H9 (cell line): Measurements from ENCODE around the gene PCDHB4. TPM values are rescaled to one million over a fixed set of nuclear protein-coding genes. Genes with fewer than 3 reads are reported as not detected.
"Not testable (repeated sequence)": the region's sequence is repeated elsewhere in the genome, so short reads cannot be mapped to it uniquely, and the experiment has no call there.

Source experiments
- DNase-seq: peaks from one replicate; pipeline ENCODE4 v3.0.0-alpha.2; 2017
- H2AFZ ChIP-seq: one replicate; pipeline ENCODE4 v1.6.1; 2013; ENCODE audit warnings: mild to moderate bottlenecking, low read length, control low read depth, moderate library complexity
- H2AK5ac ChIP-seq: 2 replicates; pipeline ENCODE4 v1.6.1; 2013; ENCODE audit warnings: low read length, control low read depth, mixed read lengths; ENCODE audit not compliant: insufficient read length
- H2BK120ac ChIP-seq: one replicate; pipeline ENCODE4 v1.6.1; 2013; ENCODE audit warnings: low read depth, mild to moderate bottlenecking, low read length, control low read depth, inconsistent platforms; ENCODE audit not compliant: poor library complexity, severe bottlenecking
- H2BK12ac ChIP-seq: 2 replicates; pipeline ENCODE4 v1.6.1; 2013; ENCODE audit warnings: low read length, control low read depth, mixed read lengths, low read depth; ENCODE audit not compliant: insufficient read length
- H2BK15ac ChIP-seq: 2 replicates; pipeline ENCODE4 v1.6.1; 2013; ENCODE audit warnings: low read depth, low read length, control low read depth
- H2BK20ac ChIP-seq: one replicate; pipeline ENCODE4 v1.6.1; 2013; ENCODE audit warnings: low read depth, mild to moderate bottlenecking, low read length, control low read depth, inconsistent platforms; ENCODE audit not compliant: poor library complexity, severe bottlenecking
- H2BK5ac ChIP-seq: 2 replicates; pipeline ENCODE4 v1.6.1; 2013; ENCODE audit warnings: low read length, control low read depth, mixed read lengths; ENCODE audit not compliant: insufficient read length
- H3K14ac ChIP-seq: 2 replicates; pipeline ENCODE4 v1.6.1; 2013; ENCODE audit warnings: low read length, control low read depth; ENCODE audit not compliant: insufficient read depth
- H3K18ac ChIP-seq: 2 replicates; pipeline ENCODE4 v1.6.1; 2013; ENCODE audit warnings: low read depth, mild to moderate bottlenecking, mixed read lengths, low read length, control low read depth; ENCODE audit not compliant: insufficient read length
- H3K23ac ChIP-seq: 2 replicates; pipeline ENCODE4 v1.6.1; 2013; ENCODE audit warnings: low read length, control low read depth, mixed read lengths, low read depth; ENCODE audit not compliant: insufficient read length
- H3K23me2 ChIP-seq: 2 replicates; pipeline ENCODE4 v1.6.1; 2013; ENCODE audit warnings: low read depth, mild to moderate bottlenecking, mixed read lengths, low read length, control low read depth; ENCODE audit not compliant: insufficient read length, poor library complexity, severe bottlenecking
- H3K27ac ChIP-seq: 2 replicates; pipeline ENCODE4 v1.5.1; 2013; ENCODE audit warnings: low read length, control low read depth, mixed read lengths, low read depth; ENCODE audit not compliant: insufficient read length
- H3K27me3 ChIP-seq: 2 replicates; pipeline ENCODE4 v1.6.1; 2013; ENCODE audit warnings: low read length, control low read depth, inconsistent platforms; ENCODE audit not compliant: insufficient read depth
- H3K4ac ChIP-seq: 2 replicates; pipeline ENCODE4 v1.6.1; 2013; ENCODE audit warnings: low read depth, mild to moderate bottlenecking, control low read depth, inconsistent platforms, low read length, moderate library complexity
- H3K4me1 ChIP-seq: 2 replicates; pipeline ENCODE4 v1.6.1; 2013; ENCODE audit warnings: low read length, control low read depth, inconsistent platforms; ENCODE audit not compliant: insufficient read depth
- H3K4me2 ChIP-seq: 2 replicates; pipeline ENCODE4 v1.6.1; 2013; ENCODE audit warnings: low read length, control low read depth, mixed read lengths; ENCODE audit not compliant: insufficient read length, insufficient read depth
- H3K56ac ChIP-seq: 2 replicates; pipeline ENCODE4 v1.6.1; 2013; ENCODE audit warnings: low read depth, mild to moderate bottlenecking, mixed read lengths, low read length, control low read depth; ENCODE audit not compliant: insufficient read length
- H3K79me1 ChIP-seq: 2 replicates; pipeline ENCODE4 v1.6.1; 2013; ENCODE audit warnings: low read depth, mild to moderate bottlenecking, moderate library complexity, low read length, control low read depth, inconsistent platforms; ENCODE audit not compliant: insufficient read depth, poor library complexity, severe bottlenecking
- H3K79me2 ChIP-seq: 2 replicates; pipeline ENCODE4 v1.6.1; 2013; ENCODE audit warnings: low read length, control low read depth, inconsistent platforms; ENCODE audit not compliant: insufficient read depth
- H3K9ac ChIP-seq: 2 replicates; pipeline ENCODE4 v1.6.1; 2013; ENCODE audit warnings: low read length, control low read depth, mixed read lengths; ENCODE audit not compliant: insufficient read length; ENCODE audit errors: extremely low read depth
- H3K9me3 ChIP-seq: one replicate; pipeline ENCODE4 v1.6.1; 2013; ENCODE audit warnings: low read depth, low read length, inconsistent platforms; ENCODE audit not compliant: control insufficient read depth
- H3T11ph ChIP-seq: one replicate; pipeline ENCODE4 v1.6.1; 2013; ENCODE audit warnings: mild to moderate bottlenecking, low read length, control low read depth, inconsistent platforms
- H4K20me1 ChIP-seq: one replicate; pipeline ENCODE4 v1.6.1; 2013; ENCODE audit not compliant: control insufficient read depth, insufficient read length, insufficient read depth
- H4K5ac ChIP-seq: 2 replicates; pipeline ENCODE4 v1.6.1; 2013; ENCODE audit warnings: low read depth, mild to moderate bottlenecking, mixed read lengths, low read length, control low read depth; ENCODE audit not compliant: insufficient read length
- H4K8ac ChIP-seq: replicated peaks from 2 replicates; pipeline ENCODE4 v1.6.1; 2013; ENCODE audit warnings: low read length, control low read depth, mixed read lengths, low read depth; ENCODE audit not compliant: insufficient read length
- H4K91ac ChIP-seq: 2 replicates; pipeline ENCODE4 v1.6.1; 2013; ENCODE audit warnings: low read depth, mild to moderate bottlenecking, moderate library complexity, mixed read lengths, low read length, control low read depth; ENCODE audit not compliant: insufficient read length
- H3K27ac Mint-ChIP-seq, 3 experiments: 2 replicates in 2 of 3; 3 replicates in 1 of 3; pipeline ENCODE4 v1.8.0; 2020 to 2021; ENCODE audit warnings: mixed read lengths in 3 of 3, mild to moderate bottlenecking in 1 of 3, moderate library complexity in 1 of 3
- H3K27me3 Mint-ChIP-seq: 2 replicates; pipeline ENCODE4 v1.8.0; 2021; ENCODE audit warnings: low read depth, mild to moderate bottlenecking, moderate library complexity, mixed read lengths
- H3K36me3 Mint-ChIP-seq, 3 experiments: 2 replicates in 2 of 3; 3 replicates in 1 of 3; pipeline ENCODE4 v1.8.0; 2020 to 2021; ENCODE audit warnings: low read depth in 3 of 3, mixed read lengths in 3 of 3; ENCODE audit not compliant: insufficient read depth in 1 of 3
- H3K4me1 Mint-ChIP-seq, 2 experiments: 2 replicates each; pipeline ENCODE4 v1.8.0; 2020; ENCODE audit warnings: mixed read lengths in 2 of 2
- H3K4me3 Mint-ChIP-seq, 2 experiments: 2 replicates in 1 of 2; 3 replicates in 1 of 2; pipeline ENCODE4 v1.8.0; 2020 to 2021; ENCODE audit warnings: mild to moderate bottlenecking in 2 of 2, mixed read lengths in 2 of 2, moderate library complexity in 1 of 2
- H3K9me3 Mint-ChIP-seq, 2 experiments: 2 replicates in 1 of 2; 3 replicates in 1 of 2; pipeline ENCODE4 v1.8.0; 2020; ENCODE audit warnings: mild to moderate bottlenecking in 2 of 2, mixed read lengths in 2 of 2, moderate library complexity in 1 of 2
- CTCF ChIP-seq: fragments of 200-600 bp; sonication (generic); conservative IDR thresholded peaks from 3 replicates; pipeline ENCODE4 v1.8.0; 2021; ENCODE audit warnings: antibody characterized with exemption, mild to moderate bottlenecking
- WGBS: extraction: QIAGEN DNeasy Blood & Tissue Kit; methylation state at CpG from one replicate; pipeline ENCODE4 v1.1.7; 2013; ENCODE audit warnings: missing lambda C conversion rate, low lambda C conversion rate, mixed read lengths; ENCODE audit not compliant: insufficient read length; ENCODE audit errors: extremely low coverage; 5-methylcytosine and 5-hydroxymethylcytosine counted together
- total RNA-seq: library from RNA; stranded (reverse); gene quantifications from 2 replicates; pipeline ENCODE4 v1.2.1, GENCODE V29; 2021

The PCDHB4 gene
- total RNA-seq, 1 experiment from 2014 or later: 1.6 TPM

DNA sequence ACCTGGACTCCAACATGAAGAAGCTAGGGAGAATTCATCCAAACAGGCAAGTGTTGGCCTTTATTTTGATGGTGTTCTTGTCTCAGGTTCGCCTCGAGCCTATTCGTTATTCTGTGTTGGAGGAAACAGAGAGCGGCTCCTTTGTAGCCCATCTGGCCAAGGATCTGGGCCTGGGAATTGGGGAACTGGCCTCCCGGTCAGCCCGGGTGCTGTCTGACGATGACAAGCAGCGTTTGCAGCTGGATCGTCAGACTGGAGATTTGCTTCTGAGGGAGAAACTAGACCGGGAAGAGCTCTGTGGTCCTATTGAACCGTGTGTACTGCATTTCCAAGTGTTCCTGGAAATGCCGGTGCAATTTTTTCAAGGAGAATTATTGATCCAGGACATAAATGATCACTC lies 367 bp downstream of the PCDHB4 start:
- H3K9me3 ChIP-seq: no peaks in the 10 kb centered on the region
- no CpG with 5 or more reads among the region's 12 CpGs for WGBS
- H3K23me2 ChIP-seq: no peaks in the 10 kb centered on the region
- H4K20me1 ChIP-seq: no peaks in the 10 kb centered on the region
- no peak overlapping the region for H3K9ac ChIP-seq
- H2AK5ac ChIP-seq: no peak overlapping the region
- H4K5ac ChIP-seq: no peak overlapping the region
- no peak overlapping the region for H3K23ac ChIP-seq
- Mint-ChIP-seq H3K27me3 (no peaks in the 10 kb centered on the region), H3K36me3 (peaks cover 8 to 23% (median 14%) of the 10 kb centered on the region in 3 experiments), H3K9me3 (peaks cover 8 to 15% of the 10 kb centered on the region in 2 experiments; a peak in 4 of 5 replicates), H3K4me1 (peaks cover 2 to 5% of the 10 kb centered on the region in 2 experiments; a peak in 2 of 4 replicates), H3K27ac (no peak overlapping the region), H3K4me3 (peak overlapping the region in 1 of 2 experiments; percentile 34; a peak in 1 of 5 replicates)
- peak; percentile 28 for DNase-seq
- no peak overlapping the region for H4K91ac ChIP-seq
- no peak overlapping the region for H2BK5ac ChIP-seq
- H3K79me2 ChIP-seq: no peaks in the 10 kb centered on the region
- no peaks in the 10 kb centered on the region for H3K27me3 ChIP-seq
- no peak overlapping the region for H3K27ac ChIP-seq
- H2BK20ac ChIP-seq: no peak overlapping the region
- H3K4me1 ChIP-seq: no peaks in the 10 kb centered on the region
- H3K14ac ChIP-seq: no peak overlapping the region
- H3K79me1 ChIP-seq: no peaks in the 10 kb centered on the region
- H2BK120ac ChIP-seq: no peak overlapping the region
- H2BK15ac ChIP-seq: no peak overlapping the region
- no peak overlapping the region for H3K4me2 ChIP-seq
- H4K8ac ChIP-seq: no peak overlapping the region
- H2BK12ac ChIP-seq: no peak overlapping the region
- no peak overlapping the region for H3K56ac ChIP-seq
- no peak overlapping the region for H3K18ac ChIP-seq
- H2AFZ ChIP-seq: no peak overlapping the region
- no peak overlapping the region for H3T11ph ChIP-seq
- H3K4ac ChIP-seq: no peak overlapping the region
- no peak for TF ChIP-seq CTCF

DNA sequence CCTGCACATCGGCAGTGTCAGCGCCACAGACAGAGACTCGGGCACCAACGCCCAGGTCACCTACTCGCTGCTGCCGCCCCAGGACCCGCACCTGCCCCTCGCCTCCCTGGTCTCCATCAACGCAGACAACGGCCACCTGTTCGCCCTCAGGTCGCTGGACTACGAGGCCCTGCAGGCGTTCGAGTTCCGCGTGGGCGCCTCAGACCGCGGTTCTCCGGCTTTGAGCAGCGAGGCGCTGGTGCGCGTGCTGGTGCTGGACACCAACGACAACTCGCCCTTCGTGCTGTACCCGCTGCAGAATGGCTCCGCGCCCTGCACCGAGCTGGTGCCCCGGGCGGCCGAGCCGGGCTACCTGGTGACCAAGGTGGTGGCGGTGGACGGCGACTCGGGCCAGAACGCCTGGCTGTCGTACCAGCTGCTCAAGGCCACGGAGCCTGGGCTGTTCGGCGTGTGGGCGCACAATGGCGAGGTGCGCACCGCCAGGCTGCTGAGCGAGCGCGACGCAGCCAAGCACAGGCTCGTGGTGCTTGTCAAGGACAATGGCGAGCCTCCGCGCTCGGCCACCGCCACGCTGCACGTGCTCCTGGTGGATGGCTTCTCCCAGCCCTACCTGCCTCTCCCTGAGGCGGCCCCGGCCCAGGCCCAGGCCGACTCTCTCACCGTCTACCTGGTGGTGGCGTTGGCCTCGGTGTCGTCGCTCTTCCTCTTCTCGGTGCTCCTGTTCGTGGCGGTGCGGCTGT lies 1.9 kb downstream of the PCDHB4 start:
- H3K27me3 ChIP-seq, H4K5ac ChIP-seq, H3K27ac ChIP-seq, H3K4me3 Mint-ChIP-seq, H2BK20ac ChIP-seq, H2BK15ac ChIP-seq, DNase-seq, H4K91ac ChIP-seq, H3K23ac ChIP-seq, H3K9ac ChIP-seq, H3K79me2 ChIP-seq, H3K4me2 ChIP-seq, H3K56ac ChIP-seq, H3K23me2 ChIP-seq, H3K18ac ChIP-seq, H3K79me1 ChIP-seq, H2BK5ac ChIP-seq, H2BK12ac ChIP-seq, H3K27me3 Mint-ChIP-seq, H3K4me1 ChIP-seq, H2AK5ac ChIP-seq, H3K27ac Mint-ChIP-seq, H3T11ph ChIP-seq, H2BK120ac ChIP-seq, H3K4ac ChIP-seq, H3K9me3 ChIP-seq, H2AFZ ChIP-seq, H3K14ac ChIP-seq, H4K8ac ChIP-seq, H4K20me1 ChIP-seq: not testable (repeated sequence)
- WGBS: no CpG with 5 or more reads among the region's 73 CpGs
- Mint-ChIP-seq H3K4me1 (peaks cover 10 to 13% of the 10 kb centered on the region in 2 experiments), H3K9me3 (peaks cover 7 to 17% of the 10 kb centered on the region in 2 experiments; a peak in 4 of 5 replicates), H3K36me3 (peaks cover 8 to 23% (median 14%) of the 10 kb centered on the region in 3 experiments)
